Suprapubic skin (tissue), 4 donors: ENCODE data around the gene SIL1. TPM values are rescaled to one million over a fixed set of nuclear protein-coding genes. Genes with fewer than 3 reads are reported as not detected.

Source experiments
- DNase-seq, 2 donors: peaks; one replicate each; pipeline ENCODE4 v3.0.0-alpha.2; 2019; ENCODE audit warnings: low spot score in 2 of 2
- H3K27ac ChIP-seq: fragments of 200-600 bp; sonication (generic); one replicate; pipeline ENCODE4 v1.5.1; 2019
- H3K27me3 ChIP-seq: fragments of 200-600 bp; sonication (generic); one replicate; pipeline ENCODE4 v1.5.1; 2019
- H3K36me3 ChIP-seq: fragments of 200-600 bp; sonication (generic); one replicate; pipeline ENCODE4 v1.5.1; 2019
- H3K4me1 ChIP-seq: fragments of 200-600 bp; sonication (generic); one replicate; pipeline ENCODE4 v1.5.1; 2019
- H3K4me3 ChIP-seq: fragments of 200-600 bp; sonication (generic); one replicate; pipeline ENCODE4 v1.5.1; 2019; ENCODE audit warnings: mild to moderate bottlenecking
- H3K9me3 ChIP-seq: fragments of 200-600 bp; sonication (generic); one replicate; pipeline ENCODE4 v1.5.1; 2019
- EP300 ChIP-seq: sonication (generic); formaldehyde crosslinking; IDR thresholded peaks from one replicate; pipeline ENCODE4 v1.6.1; 2017; ENCODE audit warnings: antibody characterized with exemption
- POLR2A ChIP-seq, 2 donors: fragments of 450-650 bp; IDR thresholded peaks; one replicate each; pipeline ENCODE4 v1.6.1; 2017; ENCODE audit warnings: antibody characterized with exemption in 2 of 2, mild to moderate bottlenecking in 2 of 2, moderate library complexity in 2 of 2
- POLR2AphosphoS5 ChIP-seq, 3 donors: sonication (generic); formaldehyde crosslinking; IDR thresholded peaks; one replicate each; pipeline ENCODE4 v1.6.1; 2017; ENCODE audit warnings: antibody characterized with exemption in 3 of 3
- WGBS: methylation state at CpG from one replicate; pipeline ENCODE4 v1.1.5; 2018; 5-methylcytosine and 5-hydroxymethylcytosine counted together
- total RNA-seq, 4 donors: library from RNA; depleted of rRNA; stranded (reverse); fragments of >200 nt; gene quantifications; one replicate each; pipeline ENCODE4 v1.1.0, GENCODE V29; 2016
- TF ChIP-seq, protein P1 (sequence below), 2 donors: fragments of 200-600 bp in 1 of 2; fragments of 450-650 bp in 1 of 2; sonication (generic) in 1 of 2; IDR thresholded peaks; one replicate each; pipeline ENCODE4 v1.5.1; 2016 to 2019; ENCODE audit warnings: antibody characterized with exemption in 2 of 2, mild to moderate bottlenecking in 1 of 2, moderate library complexity in 1 of 2

The SIL1 gene
- total RNA-seq, 4 donors from 2014 or later = 38.5 to 54.6 (median 41.7) TPM

DNA sequence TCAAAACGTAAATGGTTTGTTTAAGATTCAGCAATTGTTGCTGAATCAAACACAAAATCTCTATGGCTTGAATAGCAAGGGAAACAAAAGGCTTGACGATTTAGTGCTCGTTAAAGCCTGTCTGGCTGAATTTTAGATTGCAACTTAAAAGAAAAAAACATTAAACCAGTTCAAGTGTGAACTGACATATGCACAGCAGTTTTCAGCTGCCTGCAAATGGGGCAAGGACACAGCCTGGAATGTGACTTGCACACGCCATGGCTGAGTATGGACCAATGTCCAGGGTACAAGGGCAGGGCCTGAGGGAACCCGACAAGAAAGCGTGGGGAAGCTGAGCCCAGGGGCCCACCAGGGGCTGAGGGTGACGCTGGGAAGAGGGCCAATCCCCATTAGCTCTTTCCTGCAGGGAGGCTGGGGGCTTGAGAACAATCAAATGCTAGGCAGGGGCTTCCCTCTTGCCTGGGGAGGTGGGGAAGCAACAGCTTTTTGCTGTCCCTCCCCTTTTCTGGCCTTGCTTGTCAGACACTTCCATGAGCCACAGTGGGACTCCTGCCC, 233.4 kb downstream of the SIL1 start:
- TF ChIP-seq, protein P1, sequence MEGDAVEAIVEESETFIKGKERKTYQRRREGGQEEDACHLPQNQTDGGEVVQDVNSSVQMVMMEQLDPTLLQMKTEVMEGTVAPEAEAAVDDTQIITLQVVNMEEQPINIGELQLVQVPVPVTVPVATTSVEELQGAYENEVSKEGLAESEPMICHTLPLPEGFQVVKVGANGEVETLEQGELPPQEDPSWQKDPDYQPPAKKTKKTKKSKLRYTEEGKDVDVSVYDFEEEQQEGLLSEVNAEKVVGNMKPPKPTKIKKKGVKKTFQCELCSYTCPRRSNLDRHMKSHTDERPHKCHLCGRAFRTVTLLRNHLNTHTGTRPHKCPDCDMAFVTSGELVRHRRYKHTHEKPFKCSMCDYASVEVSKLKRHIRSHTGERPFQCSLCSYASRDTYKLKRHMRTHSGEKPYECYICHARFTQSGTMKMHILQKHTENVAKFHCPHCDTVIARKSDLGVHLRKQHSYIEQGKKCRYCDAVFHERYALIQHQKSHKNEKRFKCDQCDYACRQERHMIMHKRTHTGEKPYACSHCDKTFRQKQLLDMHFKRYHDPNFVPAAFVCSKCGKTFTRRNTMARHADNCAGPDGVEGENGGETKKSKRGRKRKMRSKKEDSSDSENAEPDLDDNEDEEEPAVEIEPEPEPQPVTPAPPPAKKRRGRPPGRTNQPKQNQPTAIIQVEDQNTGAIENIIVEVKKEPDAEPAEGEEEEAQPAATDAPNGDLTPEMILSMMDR (IDR thresholded peaks at IDR 0.05) = no peak
- no peak for TF ChIP-seq POLR2AphosphoS5 (IDR thresholded peaks at IDR 0.05)
- TF ChIP-seq EP300 = no peak
- no peak for TF ChIP-seq POLR2A (IDR thresholded peaks at IDR 0.05)
- no peaks in the 10 kb centered on the region for H3K27me3 ChIP-seq
- 76% methylated on average over 7 of the region's 7 CpGs for whole genome bisulfite sequencing
- no peak overlapping the region for H3K27ac ChIP-seq
- no peaks in the 10 kb centered on the region for H3K9me3 ChIP-seq
- no peak for DNase-seq
- H3K4me1 ChIP-seq = peaks cover 4% of the 10 kb centered on the region
- no peak overlapping the region for H3K4me3 ChIP-seq
- no peaks in the 10 kb centered on the region for H3K36me3 ChIP-seq

DNA sequence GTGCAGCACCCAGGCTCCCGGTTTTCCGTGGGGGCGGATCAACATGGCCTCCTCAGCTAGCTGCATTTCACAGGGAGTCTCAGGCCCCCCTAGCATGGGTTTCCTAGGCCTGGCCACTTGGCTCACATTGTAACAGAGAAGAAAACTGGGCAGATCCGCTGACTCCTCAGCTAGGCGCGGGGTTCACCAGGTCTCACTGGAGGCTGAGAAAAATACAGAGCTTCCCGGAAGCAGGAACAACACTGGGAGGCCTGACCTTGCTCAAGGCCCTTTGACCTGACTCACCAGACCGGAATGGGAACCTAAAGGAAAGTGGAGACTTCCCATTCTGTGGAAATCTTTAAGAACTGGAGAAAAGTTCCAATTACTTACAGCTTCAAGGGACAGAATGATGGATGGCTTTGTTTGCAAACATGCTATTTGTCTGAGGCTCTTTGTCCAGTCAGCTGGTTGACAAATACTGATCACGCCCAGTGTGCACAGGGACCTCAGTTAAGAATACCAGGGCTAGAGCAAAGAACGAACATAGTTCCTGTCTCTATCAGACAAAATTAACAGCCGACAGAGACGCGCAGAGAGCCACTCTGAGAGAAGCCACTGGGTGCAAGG, 234.3 kb downstream of the SIL1 start:
- DNase-seq = no peak
- Histone ChIP-seq H3K27me3 (no peaks in the 10 kb centered on the region), H3K36me3 (no peaks in the 10 kb centered on the region), H3K9me3 (no peaks in the 10 kb centered on the region), H3K4me1 (peaks cover 4% of the 10 kb centered on the region), H3K4me3 (no peak overlapping the region), H3K27ac (no peak overlapping the region)
- 88% methylated on average over 13 of the region's 13 CpGs for WGBS
- TF ChIP-seq EP300 = no peak
- TF ChIP-seq, protein P1 (IDR thresholded peaks at IDR 0.05) = no peak
- no peak for TF ChIP-seq POLR2A (IDR thresholded peaks at IDR 0.05)
- TF ChIP-seq POLR2AphosphoS5 (IDR thresholded peaks at IDR 0.05) = no peak

DNA sequence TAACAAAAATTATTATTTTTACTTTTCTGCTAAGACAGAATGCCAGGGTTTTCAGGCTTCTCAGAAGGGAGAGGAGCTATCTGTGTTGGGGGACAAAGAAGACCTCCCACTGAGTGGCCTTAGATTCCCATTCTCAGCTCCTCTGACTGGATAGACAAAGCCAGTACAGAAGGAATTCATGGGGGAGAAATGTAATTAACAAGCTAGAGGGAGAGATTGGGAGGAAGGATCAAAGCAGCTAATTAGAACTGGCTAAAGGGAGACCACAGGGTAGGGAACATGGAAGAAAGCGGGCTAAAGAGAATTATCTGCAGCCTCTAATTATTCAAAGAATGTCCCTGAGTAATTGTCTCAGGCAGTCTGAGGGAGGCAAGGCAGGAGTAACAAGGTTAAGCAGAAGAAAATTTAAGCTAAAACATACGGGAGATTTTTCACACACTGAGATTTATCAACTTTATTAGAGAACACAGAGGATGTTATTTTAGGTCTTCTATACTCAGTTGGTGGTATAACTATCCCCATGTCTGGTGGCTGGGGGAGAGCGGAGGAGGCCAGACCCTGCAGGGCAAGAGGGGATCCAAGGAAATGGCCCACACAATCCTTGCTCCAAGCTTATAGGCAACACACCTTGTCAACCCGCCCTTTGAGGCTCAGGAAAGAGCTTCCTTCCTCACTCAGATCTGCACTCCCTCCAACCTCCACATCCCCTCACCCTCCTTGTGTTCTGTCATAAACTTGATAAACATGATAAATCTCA, 235.4 kb downstream of the SIL1 start:
- H3K9me3 ChIP-seq = no peaks in the 10 kb centered on the region
- H3K4me1 ChIP-seq = peaks cover 4% of the 10 kb centered on the region
- no peak for DNase-seq
- H3K27me3 ChIP-seq = no peaks in the 10 kb centered on the region
- no peak for TF ChIP-seq POLR2AphosphoS5 (IDR thresholded peaks at IDR 0.05)
- no peak for TF ChIP-seq POLR2A (IDR thresholded peaks at IDR 0.05)
- no peak for TF ChIP-seq EP300
- H3K36me3 ChIP-seq = no peaks in the 10 kb centered on the region
- H3K4me3 ChIP-seq = no peak overlapping the region
- no peak overlapping the region for H3K27ac ChIP-seq
- 97% methylated on average over 4 of the region's 4 CpGs for WGBS

DNA sequence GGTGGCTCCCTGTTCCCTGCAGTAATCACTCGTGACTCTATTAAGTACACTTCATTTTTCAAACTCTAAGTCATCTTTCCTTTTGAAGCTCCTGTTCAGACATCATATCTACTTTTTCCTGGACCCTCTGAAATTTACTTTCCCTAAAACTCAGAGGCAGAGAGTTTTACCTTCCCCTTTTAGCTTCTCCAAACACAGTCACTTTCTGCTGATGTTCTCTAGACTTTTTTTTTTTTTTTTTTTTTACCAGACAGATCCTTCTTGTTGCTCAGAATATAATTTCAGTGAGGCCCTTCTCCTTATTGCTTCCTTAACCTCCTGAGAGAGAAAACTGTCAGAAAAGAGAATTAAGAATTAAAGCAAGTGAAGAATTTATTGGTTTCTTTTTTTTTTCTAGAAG, 236.4 kb downstream of the SIL1 start:
- no peak for DNase-seq
- Histone ChIP-seq H3K9me3 (no peaks in the 10 kb centered on the region), H3K27ac (no peak overlapping the region), H3K27me3 (no peaks in the 10 kb centered on the region), H3K4me3 (no peak overlapping the region), H3K4me1 (peaks cover 4% of the 10 kb centered on the region), H3K36me3 (no peaks in the 10 kb centered on the region)
- 89% methylated on average over 1 of the region's 1 CpG for WGBS
- no peak for TF ChIP-seq POLR2A (IDR thresholded peaks at IDR 0.05)
- TF ChIP-seq, protein P1 (IDR thresholded peaks at IDR 0.05) = no peak
- no peak for TF ChIP-seq EP300
- TF ChIP-seq POLR2AphosphoS5 (IDR thresholded peaks at IDR 0.05) = no peak

DNA sequence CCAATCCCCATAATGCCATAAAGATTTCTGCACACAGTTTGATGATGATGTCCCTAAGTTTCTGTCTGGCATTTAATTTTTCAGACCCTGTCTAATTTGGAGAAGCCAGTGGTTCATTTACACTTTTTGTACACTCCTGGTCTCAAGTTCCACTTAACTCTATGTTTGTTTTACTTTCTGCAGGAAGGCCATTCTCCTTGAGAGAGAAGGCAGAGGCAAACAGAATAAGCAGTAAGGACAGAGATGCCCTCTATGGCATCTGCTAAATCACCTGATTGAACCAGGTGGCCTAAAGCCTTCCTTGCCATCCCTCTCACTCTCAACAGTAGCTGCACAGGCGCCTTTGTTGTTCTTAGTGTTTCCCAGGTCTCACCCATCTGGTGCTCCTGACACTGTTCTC, 236.9 kb downstream of the SIL1 start:
- DNase-seq = no peak
- Histone ChIP-seq H3K4me1 (peaks cover 4% of the 10 kb centered on the region), H3K36me3 (no peaks in the 10 kb centered on the region), H3K27ac (no peak overlapping the region), H3K27me3 (no peaks in the 10 kb centered on the region), H3K4me3 (no peak overlapping the region), H3K9me3 (no peaks in the 10 kb centered on the region)
- no peak for TF ChIP-seq EP300
- no peak for TF ChIP-seq POLR2AphosphoS5 (IDR thresholded peaks at IDR 0.05)
- no peak for TF ChIP-seq POLR2A (IDR thresholded peaks at IDR 0.05)
- TF ChIP-seq, protein P1 (IDR thresholded peaks at IDR 0.05) = no peak
- 71% methylated on average over 1 of the region's 1 CpG for WGBS
